HG02623 (cell line): Measurements from ENCODE around the gene ZNF883.
"Not testable (repeated sequence)": the region's sequence is repeated elsewhere in the genome, so short reads cannot be mapped to it uniquely, and the experiment has no call there.

Experiments used
- ATAC-seq: cut with Tn5 transposase; IDR thresholded peaks from one replicate; pipeline ENCODE4 v1.9.1; 2021; ENCODE audit warnings: moderate library complexity; ENCODE audit not compliant: unreplicated experiment

ZNF883 gene

DNA sequence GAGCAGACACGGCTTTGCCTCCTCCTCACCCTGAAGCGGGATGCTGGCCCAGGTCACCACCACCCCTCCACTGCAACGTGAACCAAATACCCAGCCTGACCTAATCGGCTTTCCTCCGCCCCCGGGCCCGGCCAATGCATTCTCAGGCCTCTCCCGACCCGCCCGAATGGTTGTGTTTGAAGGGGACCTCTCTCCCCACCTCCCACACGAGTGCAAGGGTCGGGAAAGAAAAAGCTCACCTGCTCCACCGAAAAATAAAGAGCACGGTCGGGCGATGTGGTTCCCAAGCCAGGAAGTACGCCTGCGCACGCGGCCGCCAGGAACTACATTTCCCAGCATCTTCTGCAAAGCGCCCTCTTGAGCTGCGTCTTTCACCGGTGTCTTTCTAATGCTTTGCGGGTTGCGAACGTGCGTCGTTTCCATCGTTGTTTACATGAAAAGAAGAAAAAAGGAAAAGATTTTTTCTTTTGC is at the start of gene ZNF883:
TSS of gene ZNF883 (minus strand) at position 282 of the 471 bp plus-strand sequence.
- no peak for ATAC-seq

GRCh38 chr9:113061072-113061850 is 49.3 kb upstream of the ZNF883 start:
- not testable (repeated sequence) for ATAC-seq

GRCh38 chr9:113059581-113060284 is 47.7 kb upstream of the ZNF883 start:
- ATAC-seq = not testable (repeated sequence)

DNA sequence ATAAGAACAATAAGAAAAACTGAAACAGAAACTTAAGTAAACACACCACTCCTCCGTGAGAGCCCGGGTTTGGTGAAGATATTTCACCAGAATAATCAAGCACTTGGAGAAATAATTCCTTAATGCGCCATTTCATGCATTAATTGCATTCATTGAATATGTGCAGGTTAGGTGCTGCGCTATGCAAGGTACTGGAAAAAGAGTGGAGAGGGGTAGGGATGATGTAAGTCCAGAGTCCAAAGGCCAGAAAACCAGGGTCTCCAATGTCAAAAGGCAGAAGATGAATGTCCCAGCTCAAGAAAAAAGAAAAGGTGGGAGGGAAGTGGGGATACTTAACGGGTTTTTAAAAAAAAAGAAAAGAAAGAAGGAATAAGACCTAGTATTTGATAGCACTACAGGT is 45.2 kb upstream of the ZNF883 start:
- ATAC-seq = no peak

DNA sequence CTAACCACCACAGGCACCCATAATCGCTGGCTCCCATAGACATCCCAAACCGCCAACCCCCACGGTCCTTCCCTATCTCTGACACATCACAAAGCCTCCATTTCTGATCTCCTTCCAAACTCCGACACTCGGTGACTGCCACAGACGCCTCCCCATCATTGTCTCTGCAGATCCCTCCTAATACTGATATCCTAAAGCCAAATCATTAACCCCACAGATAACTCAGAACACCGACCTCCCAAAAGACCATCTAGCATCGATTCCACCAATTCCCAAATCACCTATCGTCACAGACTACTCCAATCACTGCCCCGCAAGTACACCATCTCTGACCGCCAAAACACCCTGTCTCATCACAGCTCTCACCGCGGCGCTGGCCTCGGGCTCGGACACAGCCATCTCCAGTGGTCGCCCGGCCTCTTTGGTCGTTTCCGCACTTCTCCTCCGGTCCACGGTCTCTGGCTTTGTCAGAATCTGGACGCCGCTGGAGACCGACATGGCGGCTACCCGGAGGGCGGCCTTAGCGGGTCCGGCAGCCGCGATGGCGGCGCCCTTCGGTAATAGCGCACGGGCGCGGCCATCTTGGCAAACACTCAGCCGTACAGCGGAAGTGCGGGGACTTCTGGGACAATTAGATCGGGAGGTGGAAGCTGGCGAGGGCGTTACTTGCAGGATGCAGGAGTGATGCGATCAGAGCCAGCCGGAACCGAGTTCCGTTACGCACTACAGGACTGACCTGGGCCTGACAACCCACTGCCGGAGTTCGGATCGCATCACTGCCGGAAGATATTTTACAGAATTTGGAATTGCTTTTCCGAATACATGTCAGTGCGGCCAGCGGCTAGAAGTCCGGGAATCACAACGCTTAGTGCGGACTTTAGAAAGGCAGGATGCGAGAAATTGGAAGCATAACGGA is 44.5 kb upstream of the ZNF883 start, which contains the start of gene ZFP37:
TSS of gene ZFP37 (minus strand) at position 534 of the 916 bp plus-strand sequence. CDS start at position 498, 36 bp downstream.
- peak; percentile 95 for ATAC-seq

GRCh38 chr9:113042884-113043657 is 31.1 kb upstream of the ZNF883 start:
- no peak for ATAC-seq

- no peak for ATAC-seq
Measured at GRCh38 chr9:113026200-113026599, 14.2 kb upstream of the ZNF883 start.

DNA sequence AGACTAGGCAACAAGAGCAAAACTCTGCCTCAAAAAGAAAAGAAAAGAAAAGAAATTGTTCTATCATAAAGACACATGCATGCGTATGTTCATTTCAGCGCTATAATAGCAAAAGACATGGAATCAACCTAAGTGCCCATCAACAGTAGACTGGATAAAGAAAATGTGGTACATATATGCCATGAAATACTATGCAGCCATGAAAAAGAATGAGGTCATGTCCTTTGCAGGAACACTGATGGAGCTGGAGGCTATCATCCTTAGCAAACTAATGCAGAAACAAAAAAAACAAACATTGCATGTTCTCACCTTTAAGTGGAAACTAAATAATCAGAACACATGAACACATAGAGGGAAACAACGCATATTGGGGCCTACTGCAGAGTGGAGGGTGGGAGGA is 6.3 kb upstream of the ZNF883 start:
- no peak for ATAC-seq

DNA sequence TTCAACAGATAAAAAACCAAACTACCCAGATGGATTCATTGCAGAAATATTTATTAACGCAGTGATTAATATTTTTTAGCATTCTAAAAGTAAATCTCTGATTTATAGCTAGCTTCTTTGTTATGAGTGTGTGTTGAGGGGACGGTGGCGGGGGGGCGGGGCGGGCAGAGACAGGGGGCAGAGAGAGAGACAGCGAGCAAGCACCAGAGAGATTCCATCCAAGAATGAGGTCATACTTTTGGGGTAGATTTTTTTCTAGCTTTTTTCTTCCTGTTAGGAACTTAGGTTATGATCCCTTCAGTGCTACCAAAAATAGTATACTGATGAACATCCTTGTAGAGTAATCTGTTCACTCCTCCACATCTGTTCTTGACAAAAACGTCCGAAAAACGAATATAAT is 500 bp upstream of the ZNF883 start:
- no peak for ATAC-seq

- ATAC-seq = no peak
Measured at GRCh38 chr9:113005777-113006176, 6.2 kb downstream of the ZNF883 start.

- ATAC-seq = no peak
Measured at GRCh38 chr9:112997236-112997941, 14.6 kb downstream of the ZNF883 start.

DNA sequence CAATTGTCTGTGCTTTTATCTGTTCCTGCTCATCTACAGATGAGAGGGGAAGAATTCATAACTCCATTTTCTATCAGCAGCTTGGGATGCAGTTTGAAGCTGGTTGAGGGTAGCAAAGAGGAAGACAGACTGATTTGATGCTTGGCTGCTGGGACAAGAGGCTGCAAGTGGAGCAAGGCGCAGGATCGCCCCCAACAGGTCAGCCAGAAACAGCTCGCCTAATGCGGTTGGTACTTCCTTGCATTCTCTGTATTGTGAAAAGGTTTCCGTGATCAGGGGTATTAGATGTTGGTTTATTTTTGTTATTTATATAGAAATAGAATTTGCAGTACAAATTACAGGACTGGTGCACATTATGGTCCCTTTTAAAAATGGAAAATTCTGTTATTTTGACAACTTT is 40.6 kb downstream of the ZNF883 start:
- no peak for ATAC-seq

GRCh38 chr9:112970939-112971338 is 41.1 kb downstream of the ZNF883 start:
- ATAC-seq = no peak

- ATAC-seq = no peak
Measured at GRCh38 chr9:112969730-112970129, 42.3 kb downstream of the ZNF883 start.

GRCh38 chr9:112955550-112955949 is 56.4 kb downstream of the ZNF883 start:
- no peak for ATAC-seq

- ATAC-seq = no peak
Measured at GRCh38 chr9:112945620-112946208, 66.3 kb downstream of the ZNF883 start.

- no peak for ATAC-seq
Measured at GRCh38 chr9:112939418-112939817, 72.6 kb downstream of the ZNF883 start.

GRCh38 chr9:112933696-112934095 is 78.3 kb downstream of the ZNF883 start:
- ATAC-seq = no peak

DNA sequence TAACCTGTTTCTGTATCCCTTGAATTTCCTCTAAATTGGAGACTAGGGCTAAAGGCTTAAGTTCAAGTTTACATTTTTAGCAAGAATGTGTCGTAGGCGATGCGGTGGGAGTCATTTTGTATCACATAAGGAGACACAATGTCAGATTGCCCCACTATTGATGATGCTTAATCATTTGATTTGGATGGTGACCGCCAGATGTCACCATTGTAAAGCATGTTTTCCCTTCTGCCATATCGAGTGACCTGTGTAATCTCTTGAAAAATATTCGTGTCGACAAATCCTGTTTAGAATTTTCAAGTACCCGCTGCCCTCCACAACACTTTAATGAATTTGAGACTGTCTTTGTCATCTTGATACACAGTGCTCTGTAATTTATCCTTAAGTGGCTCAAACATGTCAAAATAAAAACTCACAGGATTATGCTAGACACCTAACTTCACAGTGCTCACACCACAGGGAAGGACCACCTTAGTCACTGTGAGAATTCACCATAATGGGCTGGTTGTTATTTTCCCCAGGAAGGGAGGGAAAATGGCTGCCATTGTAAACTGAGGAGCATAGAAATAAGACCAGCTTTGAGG is 86.8 kb downstream of the ZNF883 start:
- ATAC-seq = no peak
